ENCODE results near the gene PKIG. TPM values are rescaled to one million over a fixed set of nuclear protein-coding genes. Genes with fewer than 3 reads are reported as not detected.

PKIG gene
- total and polyA plus RNA-seq, 2 donors (not counting 3 experiments of a cell fraction or from before 2014, with no cell fraction given): 135 to 167 TPM

- H3K9me3 ChIP-seq (replicated peaks; ENCODE audit: control insufficient read depth, insufficient read depth, low read length): no peaks in the 10 kb centered on the region
- H3K4me2 ChIP-seq (ENCODE audit: insufficient read depth, low read length): no peak overlapping the region
- H4K20me1 ChIP-seq (replicated peaks; ENCODE audit: control insufficient read depth, extremely low read depth, insufficient read depth, low read length): no peaks in the 10 kb centered on the region
- no peak overlapping the region for H3K4me3 ChIP-seq (replicated peaks in 1 of 3; ENCODE audit: insufficient read depth in 1 of 3, low read depth in 1 of 3, low read length in 3 of 3)
- no peaks in the 10 kb centered on the region for H3K79me2 ChIP-seq (ENCODE audit: control insufficient read depth, insufficient read depth, low read length)
- DNase-seq (ENCODE audit: low read depth, low spot score): no peak
- ChIA-PET CTCF (interaction anchor here (1.0 to 1.6 kb wide), 3 partner anchors 9 to 50 kb away, joined by 3 to 4 read pairs (median 4); no protein-coding TSS in a partner anchor), POLR2A (no interaction called here)
- FAIRE-seq: no peak
- H3K36me3 ChIP-seq (ENCODE audit: control insufficient read depth in 2 of 2, extremely low read depth in 1 of 2, insufficient read depth in 2 of 2, low read length in 2 of 2): peaks cover 0 to 2% of the 10 kb centered on the region in 2 experiments
- TF ChIP-seq MYC (IDR thresholded peaks at IDR 0.05; ENCODE audit: low read depth, low read length) (no peak), POLR2AphosphoS5 (IDR thresholded peaks at IDR 0.05; ENCODE audit: insufficient read depth, low read depth, low read length) (no peak), CTCF (IDR thresholded peaks at IDR 0.05; ENCODE audit: extremely low read depth in 1 of 2, insufficient read depth in 1 of 2, low read depth in 1 of 2, low read length in 2 of 2) (no peak), MAX (IDR thresholded peaks at IDR 0.05; ENCODE audit: insufficient read depth, insufficient read length) (no peak), FOS (IDR thresholded peaks at IDR 0.05; ENCODE audit: borderline replicate concordance, insufficient read depth, low read length) (no peak), EZH2 (IDR thresholded peaks at IDR 0.05; ENCODE audit: borderline replicate concordance, low read depth, low read length, severe bottlenecking) (no peak), GATA2 (IDR thresholded peaks at IDR 0.05; ENCODE audit: insufficient read depth, insufficient read length, low read depth, low read length) (no peak), JUN (IDR thresholded peaks at IDR 0.05; ENCODE audit: borderline replicate concordance, insufficient read depth, insufficient read length, low read depth) (no peak), POLR2A (IDR thresholded peaks at IDR 0.05; ENCODE audit: low read depth, low read length) (no peak)
- BruUV-seq (replicated peaks): no TSS peak
- H3K27ac ChIP-seq (ENCODE audit: insufficient read depth, low read depth, low read length): no peak overlapping the region
- intact Hi-C loops (cut with micrococcal nuclease): no loop called here
- dilution Hi-C loops (cut with MboI; ENCODE audit: extremely low pct_ligation_motif_present, low sequenced_read_pairs): no loop called here
- H3K27me3 ChIP-seq (ENCODE audit: control insufficient read depth in 2 of 2, insufficient read depth in 2 of 2, low read length in 2 of 2): no peaks in the 10 kb centered on the region
- H2AFZ ChIP-seq (ENCODE audit: low read depth, low read length): no peak overlapping the region
- H3K9me1 ChIP-seq (replicated peaks; ENCODE audit: control insufficient read depth, extremely low read depth, insufficient read depth, low read length): no peaks in the 10 kb centered on the region
- H3K9ac ChIP-seq (replicated peaks; ENCODE audit: extremely low read depth, insufficient read depth, low read length): no peak overlapping the region
- no peaks in the 10 kb centered on the region for H3K4me1 ChIP-seq (ENCODE audit: control insufficient read depth, extremely low read depth, insufficient read depth, low read length)
Measured at GRCh38 chr20:44633187-44633810, 50.9 kb downstream of the PKIG start.
